NCI-H460 (cell line): ENCODE data around the gene LARGE2. TPM values are rescaled to one million over a fixed set of nuclear protein-coding genes. Genes with fewer than 3 reads are reported as not detected.

Source experiments
- DNase-seq: peaks from one replicate; pipeline ENCODE4 v3.0.0-alpha.2; 2016; ENCODE audit warnings: low read depth; ENCODE audit errors: extremely low read depth
- polyA plus RNA-seq: library from polyadenylated mRNA; depleted of rRNA; stranded (reverse); fragments of >200 nt; gene quantifications from 2 replicates; pipeline ENCODE4 v1.2.3, GENCODE V29; 2014; cell fraction: nucleus; rRNA removed
- total RNA-seq: library from RNA; depleted of rRNA; stranded (reverse); fragments of >200 nt; shearing (Covaris generic); gene quantifications from 2 replicates; pipeline ENCODE4 v1.2.3, GENCODE V29; 2014; rRNA removed

The LARGE2 gene
- 0.30 and 3.9 TPM in 2 replicates for total RNA-seq
- polyA plus RNA-seq, result 2.5 and 4.9 TPM in 2 replicates

DNA sequence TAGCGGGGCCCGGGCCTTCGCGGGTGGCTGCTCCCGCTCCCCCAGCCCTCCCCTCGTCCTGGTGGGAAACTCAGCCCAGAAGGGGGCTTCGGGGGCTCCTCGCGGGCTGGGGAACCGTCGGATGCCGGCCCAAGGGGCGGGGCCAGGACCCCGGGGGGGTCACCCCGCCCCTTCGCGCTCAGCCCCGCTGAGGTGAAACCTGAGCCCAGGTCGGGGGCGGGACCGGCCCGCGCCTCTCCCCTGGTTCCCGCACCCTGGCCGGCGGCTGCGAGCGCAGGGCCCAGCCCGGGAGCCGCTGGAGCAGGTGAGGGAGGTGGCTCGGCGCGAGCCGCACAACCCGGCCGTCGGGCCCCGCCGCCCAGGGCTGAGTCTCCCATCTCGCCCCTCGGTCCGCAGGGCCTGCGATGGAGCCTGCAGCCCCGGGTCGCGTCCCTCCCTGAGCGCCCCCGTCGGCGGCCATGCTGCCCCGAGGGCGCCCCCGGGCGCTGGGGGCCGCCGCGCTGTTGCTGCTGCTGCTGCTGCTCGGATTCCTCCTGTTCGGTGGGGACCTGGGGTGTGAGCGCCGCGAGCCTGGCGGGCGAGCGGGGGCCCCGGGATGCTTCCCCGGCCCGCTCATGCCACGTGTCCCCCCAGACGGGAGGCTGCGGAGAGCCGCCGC, at the start of gene LARGE2:
Gene LARGE2 (plus strand): TSS at position 232 of the 658 bp plus-strand sequence. CDS start 227 bp downstream, at position 459.
- no peak for DNase-seq

GRCh38 chr11:45876401-45876800, 46.1 kb upstream of the LARGE2 start:
- DNase-seq, result no peak

DNA sequence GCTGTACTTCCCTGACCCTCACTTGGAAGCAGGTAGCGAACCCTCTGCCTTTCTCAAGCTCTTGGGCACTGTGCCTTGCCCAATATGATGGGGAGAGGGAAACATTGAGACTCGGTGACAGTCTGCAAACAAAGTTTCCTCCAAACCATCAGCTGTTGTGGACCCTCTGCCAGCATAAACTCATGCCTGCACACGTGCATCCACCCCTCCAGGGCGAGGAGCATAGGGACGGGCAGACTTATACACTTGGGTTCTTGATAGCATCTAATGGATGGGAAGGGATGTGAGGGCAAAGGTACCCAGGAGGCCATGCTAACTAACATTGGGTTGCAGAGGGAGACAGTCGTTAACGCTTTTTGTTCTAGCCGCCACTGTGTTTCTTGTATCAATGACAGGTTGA, 45.2 kb upstream of the LARGE2 start:
- no peak for DNase-seq

DNA sequence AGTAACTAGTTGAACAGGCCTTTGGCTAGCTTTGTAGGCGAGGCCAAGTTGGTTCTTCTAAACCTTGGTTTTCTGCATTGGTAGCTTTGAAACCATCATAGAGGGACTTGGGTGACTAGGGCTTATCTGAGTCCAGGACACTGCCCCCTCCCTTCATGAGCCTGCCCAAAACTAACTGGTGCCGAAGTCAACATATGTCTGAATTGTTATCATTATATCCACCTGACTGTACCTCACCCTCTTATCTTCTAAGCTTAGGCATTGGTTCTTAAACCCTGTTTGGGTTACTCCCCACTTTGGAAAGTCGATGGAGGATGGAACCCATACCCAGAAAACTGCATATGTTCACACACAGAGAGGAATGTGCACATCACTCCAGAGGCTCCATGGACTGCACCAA, 44.6 kb upstream of the LARGE2 start:
- no peak for DNase-seq

GRCh38 chr11:45879803-45880686, 42.4 kb upstream of the LARGE2 start:
- no peak for DNase-seq

DNA sequence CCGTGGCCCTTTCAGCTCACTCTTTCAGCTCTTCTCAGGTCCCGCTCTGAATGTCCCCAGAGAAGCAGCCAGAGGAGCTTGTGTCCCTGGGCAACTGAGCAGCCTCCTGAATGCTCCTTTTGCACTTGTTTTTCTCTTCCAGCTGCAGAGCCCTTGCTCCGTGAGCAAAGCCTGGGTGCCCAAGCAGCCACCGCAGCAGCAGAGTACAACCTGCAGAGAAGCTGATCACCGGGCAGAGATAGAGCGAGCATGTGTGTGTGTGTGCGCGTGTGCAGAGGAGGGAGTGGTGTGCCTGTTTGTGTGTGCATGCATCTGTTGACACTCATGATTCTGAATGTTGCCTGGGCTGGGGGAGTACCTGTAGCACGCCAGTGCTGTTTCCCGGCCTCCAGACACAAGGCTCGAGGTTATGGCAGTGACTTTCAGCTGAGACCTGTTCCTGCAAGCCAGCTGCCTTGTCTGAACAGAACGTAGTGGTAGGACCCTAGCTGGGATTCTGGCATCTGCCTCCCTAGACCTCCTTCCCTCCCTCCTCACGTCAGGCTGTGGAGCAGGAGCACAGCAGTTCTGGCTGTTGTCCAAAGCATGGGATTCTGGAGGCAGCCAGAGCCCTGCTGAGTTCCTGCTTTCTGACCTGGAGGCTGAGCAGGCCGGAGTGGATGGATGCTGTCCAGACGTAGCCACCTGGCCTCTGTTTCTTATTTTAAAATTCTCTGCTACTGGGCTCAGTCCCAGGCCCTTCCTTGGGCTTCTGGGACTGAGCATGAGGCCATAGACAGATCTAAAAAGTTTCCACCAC, 41.5 kb upstream of the LARGE2 start:
- no peak for DNase-seq

DNA sequence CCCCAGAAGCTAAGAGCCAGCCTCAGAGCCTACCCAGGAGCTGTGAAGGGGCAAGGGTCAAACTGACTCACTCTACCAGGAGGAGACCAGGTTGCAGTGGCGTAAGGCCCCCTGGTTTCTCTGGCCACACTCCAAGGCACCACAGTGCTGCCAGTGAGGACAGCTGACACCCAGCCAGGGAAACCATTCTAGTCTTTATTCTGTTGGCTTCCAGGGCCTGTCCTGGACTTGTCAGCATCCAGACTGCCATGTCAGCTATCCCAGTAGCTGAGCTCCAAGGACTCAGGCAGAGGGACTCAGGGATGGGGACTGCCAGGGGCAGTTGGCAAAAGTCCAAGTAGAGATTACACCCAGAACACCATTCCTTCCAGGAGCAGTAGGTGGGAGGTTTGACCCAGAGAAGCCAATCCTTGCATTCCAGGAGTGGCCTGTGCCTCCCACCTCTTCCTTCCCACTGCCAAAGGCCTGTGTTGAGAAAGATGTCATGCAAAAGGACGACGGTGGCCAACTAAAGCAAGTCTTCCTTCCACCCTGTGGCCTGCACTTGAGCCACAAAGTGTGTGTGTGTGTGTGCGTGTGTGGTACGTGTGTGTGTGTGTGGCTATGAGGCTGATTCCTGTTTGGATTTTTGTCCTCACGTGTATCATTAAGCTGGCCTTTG, 40.6 kb upstream of the LARGE2 start:
- DNase-seq, result no peak

DNA sequence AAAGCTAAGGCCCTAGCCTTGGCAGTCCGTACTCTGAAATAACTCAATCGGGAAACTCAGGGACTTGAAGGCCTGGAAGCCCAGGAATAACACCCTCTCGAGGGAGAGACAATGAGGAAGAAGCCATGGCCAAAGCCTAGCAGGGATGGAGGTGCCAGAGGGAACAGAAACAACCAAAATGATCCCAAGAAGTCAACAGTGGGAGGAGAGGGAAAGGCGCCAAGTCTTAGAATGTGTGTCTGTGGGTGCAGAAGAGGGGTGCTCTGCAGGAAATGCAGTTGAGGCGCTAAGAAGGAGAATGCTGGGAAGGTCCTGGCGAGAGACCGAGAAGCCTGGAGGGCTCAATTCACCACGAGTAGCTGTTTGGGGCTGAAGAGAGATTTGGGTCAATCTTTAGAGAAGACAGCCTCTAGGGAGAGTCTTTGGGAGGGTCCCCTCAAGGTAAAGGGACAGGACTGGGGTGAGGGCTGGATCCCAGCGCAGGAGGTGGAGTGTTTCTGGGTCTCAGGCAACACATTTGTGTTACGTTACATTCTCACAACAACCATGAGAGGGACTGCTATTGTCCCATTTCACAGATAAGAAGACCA, 37.8 kb upstream of the LARGE2 start:
- DNase-seq, result no peak

- peak; percentile 22 for DNase-seq
Measured at GRCh38 chr11:45885274-45885920, 37.1 kb upstream of the LARGE2 start, which contains the start of gene MAPK8IP1. MAPK8IP1 (plus strand) TSS chr11:45885651; CDS start chr11:45885821, 170 bp downstream.

DNA sequence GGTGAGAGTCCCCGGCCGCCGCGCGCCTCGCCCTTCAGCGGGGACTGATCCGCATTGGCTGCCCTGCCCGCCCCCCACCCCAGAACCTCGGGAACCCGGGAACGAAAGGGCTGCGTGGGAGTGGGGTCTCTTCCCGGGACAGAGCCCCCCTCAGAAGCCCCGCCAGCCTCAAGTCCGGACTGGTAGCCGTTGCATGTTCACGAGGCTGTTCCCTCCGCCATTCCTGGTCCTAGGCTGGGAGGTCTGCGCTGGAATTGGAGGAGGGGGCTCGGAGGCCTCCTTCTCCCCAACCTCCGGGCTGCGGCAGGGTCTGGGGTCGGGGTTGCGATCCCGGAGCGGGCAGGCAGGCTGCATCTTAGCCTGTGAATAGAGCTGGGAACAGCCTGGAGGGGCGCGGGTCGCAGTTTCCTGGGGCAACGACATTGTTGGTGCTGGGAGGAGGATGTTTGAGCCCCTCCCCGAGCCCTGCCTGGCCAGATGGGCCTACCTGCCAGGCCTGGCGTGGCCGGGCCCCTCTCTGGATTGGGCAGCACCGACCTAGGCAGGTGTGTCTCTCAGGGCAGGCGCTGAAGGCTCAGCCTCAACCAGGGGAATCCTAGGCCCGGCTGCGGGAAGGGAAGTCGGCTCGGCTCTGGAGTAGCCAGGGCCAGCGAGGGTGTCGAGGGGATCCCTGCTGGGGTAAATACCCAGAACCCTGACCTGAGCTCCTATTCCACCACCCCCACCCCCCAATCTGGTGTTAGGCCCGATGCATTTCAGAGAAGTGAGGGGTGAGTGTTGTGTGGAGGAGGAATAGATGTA, 36.3 kb upstream of the LARGE2 start:
- DNase-seq, result no peak

GRCh38 chr11:45886816-45887520, 35.5 kb upstream of the LARGE2 start:
- DNase-seq, result no peak

DNA sequence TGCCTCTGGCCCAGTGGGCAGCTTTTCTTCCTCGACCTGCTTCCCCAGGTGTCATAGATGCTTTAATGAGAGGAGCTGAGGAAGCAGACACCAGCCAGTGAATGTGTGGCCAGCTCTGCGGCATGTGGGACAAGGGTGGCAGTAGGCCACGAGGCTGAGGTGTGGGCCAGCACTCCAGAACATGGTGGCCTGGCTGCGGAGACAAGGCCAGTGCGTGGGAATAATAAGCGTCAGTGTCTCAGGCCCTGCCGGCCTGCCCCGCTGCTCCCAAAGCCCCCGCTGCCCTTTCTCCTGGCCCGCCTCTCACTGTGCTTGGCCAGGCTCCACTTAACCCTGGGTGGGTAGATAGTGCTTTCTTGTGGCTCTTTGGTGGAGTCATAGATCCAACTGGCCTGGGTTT, 34.9 kb upstream of the LARGE2 start:
- DNase-seq, result no peak

GRCh38 chr11:45889555-45889954, 32.9 kb upstream of the LARGE2 start:
- DNase-seq, result no peak

- no peak for DNase-seq
Measured at GRCh38 chr11:45889966-45890365, 32.5 kb upstream of the LARGE2 start.

- no peak for DNase-seq
Measured at GRCh38 chr11:45890886-45891550, 31.4 kb upstream of the LARGE2 start.

- DNase-seq, result no peak
Measured at GRCh38 chr11:45892856-45893255, 29.6 kb upstream of the LARGE2 start.

DNA sequence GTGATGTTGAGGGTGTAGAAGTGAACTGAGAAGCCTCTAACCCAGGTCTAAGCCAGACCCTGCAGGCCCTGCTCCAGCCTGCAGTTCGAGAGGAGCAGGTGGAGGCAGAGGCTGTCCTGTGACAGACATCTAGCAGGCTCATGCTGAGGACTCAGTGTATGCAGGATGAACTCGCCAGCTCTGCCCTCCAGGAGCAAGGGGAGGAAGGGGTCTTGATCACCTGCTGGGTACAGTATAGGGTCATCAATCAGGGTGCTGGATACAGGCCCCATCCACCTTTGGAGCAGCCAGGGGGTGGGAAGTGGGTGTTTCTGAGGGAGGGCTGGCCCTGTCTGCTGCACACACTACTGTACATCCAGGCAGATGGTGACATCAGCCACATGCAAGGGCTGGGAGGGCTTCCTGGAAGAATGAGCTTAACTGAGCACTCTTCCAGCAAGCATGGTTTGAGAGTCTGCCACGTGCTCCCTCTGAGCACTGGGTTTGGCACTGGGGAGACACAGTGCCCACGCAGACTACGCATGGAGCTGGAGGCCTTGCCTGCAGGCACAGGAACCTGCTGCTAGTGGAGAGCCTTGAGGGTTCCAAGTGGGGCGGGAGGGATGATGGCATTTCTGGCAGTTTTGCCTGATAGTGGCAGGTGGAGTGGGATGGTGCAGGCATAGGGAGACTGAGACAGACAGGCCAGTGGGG, 27.8 kb upstream of the LARGE2 start:
- DNase-seq, result no peak
